HUES48 (cell line): ENCODE results near the gene TSPAN9.

Experiments
- H3K27ac ChIP-seq: one replicate; pipeline ENCODE4 v1.7.0; 2013; ENCODE audit warnings: low read depth, low read length, inconsistent platforms
- H3K27me3 ChIP-seq: 2 replicates; pipeline ENCODE4 v1.6.1; 2013; ENCODE audit warnings: mild to moderate bottlenecking, low read length; ENCODE audit not compliant: control insufficient read depth, insufficient read depth
- H3K36me3 ChIP-seq: 2 replicates; pipeline ENCODE4 v1.6.1; 2013; ENCODE audit warnings: low read length; ENCODE audit not compliant: control insufficient read depth, insufficient read depth
- H3K4me1 ChIP-seq: 2 replicates; pipeline ENCODE4 v1.6.1; 2013; ENCODE audit warnings: mild to moderate bottlenecking, low read length; ENCODE audit not compliant: control insufficient read depth, insufficient read depth
- H3K4me3 ChIP-seq: 2 replicates; pipeline ENCODE4 v1.5.1; 2013; ENCODE audit warnings: mild to moderate bottlenecking, low read depth, low read length
- H3K9ac ChIP-seq: 2 replicates; pipeline ENCODE4 v1.6.1; 2013; ENCODE audit warnings: mild to moderate bottlenecking, low read depth, low read length, moderate library complexity
- H3K9me3 ChIP-seq: 2 replicates; pipeline ENCODE4 v1.6.1; 2013; ENCODE audit warnings: low read length; ENCODE audit not compliant: control insufficient read depth, insufficient read depth

Gene TSPAN9

GRCh38 chr12:3170423-3171194 lies 93.4 kb downstream of the TSPAN9 start:
- Histone ChIP-seq H3K27me3 (no peaks in the 10 kb centered on the region), H3K4me3 (no peak overlapping the region), H3K9ac (no peak overlapping the region), H3K4me1 (peaks cover 23% of the 10 kb centered on the region), H3K9me3 (no peaks in the 10 kb centered on the region), H3K36me3 (no peaks in the 10 kb centered on the region), H3K27ac (no peak overlapping the region)

- no peak overlapping the region for H3K9ac ChIP-seq
- no peaks in the 10 kb centered on the region for H3K9me3 ChIP-seq
- no peak overlapping the region for H3K4me3 ChIP-seq
These were observed 94.0 kb downstream of the TSPAN9 start for GRCh38 chr12:3171195-3171591.

GRCh38 chr12:3172124-3173007 lies 95.2 kb downstream of the TSPAN9 start:
- H3K9me3 ChIP-seq: no peaks in the 10 kb centered on the region
- H3K4me3 ChIP-seq: no peak overlapping the region
- no peaks in the 10 kb centered on the region for H3K27me3 ChIP-seq
- H3K36me3 ChIP-seq: no peaks in the 10 kb centered on the region
- H3K4me1 ChIP-seq: peaks cover 22% of the 10 kb centered on the region
- no peak overlapping the region for H3K27ac ChIP-seq
- no peak overlapping the region for H3K9ac ChIP-seq

More at GRCh38 chr12:3171195-3171591, 94.0 kb downstream of the TSPAN9 start:
- Histone ChIP-seq H3K36me3 (no peaks in the 10 kb centered on the region), H3K27ac (no peak overlapping the region), H3K27me3 (no peaks in the 10 kb centered on the region), H3K4me1 (peaks cover 22% of the 10 kb centered on the region)

GRCh38 chr12:3173008-3173553 lies 95.9 kb downstream of the TSPAN9 start:
- Histone ChIP-seq H3K9me3 (no peaks in the 10 kb centered on the region), H3K9ac (no peak overlapping the region), H3K36me3 (no peaks in the 10 kb centered on the region), H3K4me3 (no peak overlapping the region), H3K27me3 (no peaks in the 10 kb centered on the region), H3K4me1 (peaks cover 27% of the 10 kb centered on the region), H3K27ac (no peak overlapping the region)

- Histone ChIP-seq H3K4me3 (no peak overlapping the region), H3K4me1 (peaks cover 25% of the 10 kb centered on the region), H3K36me3 (no peaks in the 10 kb centered on the region), H3K9ac (no peak overlapping the region), H3K27me3 (no peaks in the 10 kb centered on the region), H3K27ac (no peak overlapping the region), H3K9me3 (no peaks in the 10 kb centered on the region)
These were observed 96.7 kb downstream of the TSPAN9 start for GRCh38 chr12:3173912-3174311.

- Histone ChIP-seq H3K36me3 (no peaks in the 10 kb centered on the region), H3K27ac (no peak overlapping the region), H3K27me3 (no peaks in the 10 kb centered on the region), H3K4me1 (peaks cover 28% of the 10 kb centered on the region), H3K9me3 (no peaks in the 10 kb centered on the region), H3K9ac (no peak overlapping the region), H3K4me3 (no peak overlapping the region)
These were observed 98.1 kb downstream of the TSPAN9 start for GRCh38 chr12:3175238-3175637.

- Histone ChIP-seq H3K27ac (no peak overlapping the region), H3K4me1 (peaks cover 21% of the 10 kb centered on the region), H3K9ac (no peak overlapping the region), H3K36me3 (no peaks in the 10 kb centered on the region), H3K27me3 (no peaks in the 10 kb centered on the region), H3K9me3 (no peaks in the 10 kb centered on the region), H3K4me3 (no peak overlapping the region)
These were observed 99.6 kb downstream of the TSPAN9 start for GRCh38 chr12:3176754-3177153.

GRCh38 chr12:3177778-3178425 lies 100.7 kb downstream of the TSPAN9 start:
- Histone ChIP-seq H3K27me3 (no peaks in the 10 kb centered on the region), H3K4me1 (peaks cover 16% of the 10 kb centered on the region), H3K36me3 (no peaks in the 10 kb centered on the region), H3K9ac (no peak overlapping the region), H3K9me3 (no peaks in the 10 kb centered on the region), H3K4me3 (no peak overlapping the region), H3K27ac (no peak overlapping the region)

GRCh38 chr12:3178671-3179313 lies 101.6 kb downstream of the TSPAN9 start:
- H3K9me3 ChIP-seq: no peaks in the 10 kb centered on the region
- H3K36me3 ChIP-seq: no peaks in the 10 kb centered on the region
- no peaks in the 10 kb centered on the region for H3K27me3 ChIP-seq
- peaks cover 16% of the 10 kb centered on the region for H3K4me1 ChIP-seq
- no peak overlapping the region for H3K4me3 ChIP-seq
- no peak overlapping the region for H3K27ac ChIP-seq
- H3K9ac ChIP-seq: no peak overlapping the region

GRCh38 chr12:3179731-3180130 lies 102.6 kb downstream of the TSPAN9 start:
- no peaks in the 10 kb centered on the region for H3K9me3 ChIP-seq
- H3K4me3 ChIP-seq: no peak overlapping the region
- H3K4me1 ChIP-seq: peaks cover 16% of the 10 kb centered on the region
- no peak overlapping the region for H3K9ac ChIP-seq
- no peaks in the 10 kb centered on the region for H3K27me3 ChIP-seq
- no peak overlapping the region for H3K27ac ChIP-seq
- H3K36me3 ChIP-seq: no peaks in the 10 kb centered on the region
